Peyer's patch (tissue), 4 donors: Measurements from ENCODE around the gene UNC93A.
"Not testable (repeated sequence)": the region's sequence is repeated elsewhere in the genome, so short reads cannot be mapped to it uniquely, and the experiment has no call there.

ENCODE experiments used
- POLR2A ChIP-seq, 2 donors: fragments of 450-650 bp; IDR thresholded peaks; one replicate each; pipeline ENCODE4 v1.5.1; 2017; ENCODE audit warnings: antibody characterized with exemption in 2 of 2, mild to moderate bottlenecking in 2 of 2, moderate library complexity in 2 of 2
- TF ChIP-seq, protein P1 (sequence below), 6 experiments: fragments of 450-650 bp in 4 of 6; fragments of 200-600 bp in 2 of 6; sonication (generic) in 1 of 6; IDR thresholded peaks; one replicate each; pipeline ENCODE4 v1.5.1; 2017 to 2019; ENCODE audit warnings: antibody characterized with exemption in 6 of 6, mild to moderate bottlenecking in 3 of 6, moderate library complexity in 1 of 6

DNA sequence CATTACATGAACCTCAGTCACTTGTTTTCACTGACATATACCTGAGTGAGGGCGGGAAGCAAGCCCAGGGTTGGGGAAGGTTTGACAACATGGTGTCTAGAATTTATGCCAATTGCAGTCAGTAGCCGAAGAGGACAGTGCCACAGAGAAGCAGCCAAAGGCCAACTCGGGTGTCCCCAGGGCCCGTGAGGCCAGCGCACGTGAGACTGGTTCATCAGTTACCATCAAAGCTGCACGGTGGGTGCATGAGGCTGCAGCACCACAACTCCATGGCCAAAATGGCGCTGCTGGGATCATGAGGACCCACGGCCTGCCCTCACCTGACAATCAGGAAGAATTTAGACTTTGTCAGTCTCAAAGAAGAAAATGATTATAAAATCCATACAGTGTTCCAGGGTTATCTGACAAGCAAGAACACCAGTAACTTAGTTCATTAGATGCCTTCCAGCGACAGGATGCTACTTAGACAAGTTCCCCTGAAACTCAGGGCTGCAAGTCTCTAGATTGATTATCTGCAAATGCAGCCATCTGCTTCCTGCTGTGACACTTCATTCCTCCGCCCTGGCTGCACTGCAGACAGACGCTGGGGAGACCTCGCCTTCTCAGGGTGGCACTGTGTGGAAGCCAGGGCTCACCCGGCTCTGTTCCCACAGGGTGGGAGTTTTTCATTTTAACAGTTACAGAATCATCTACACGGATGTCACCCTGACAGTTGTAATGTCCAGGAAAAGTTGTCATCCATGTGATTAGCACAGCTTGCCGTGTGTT lies 12.8 kb upstream of the UNC93A start:
- TF ChIP-seq, protein P1, sequence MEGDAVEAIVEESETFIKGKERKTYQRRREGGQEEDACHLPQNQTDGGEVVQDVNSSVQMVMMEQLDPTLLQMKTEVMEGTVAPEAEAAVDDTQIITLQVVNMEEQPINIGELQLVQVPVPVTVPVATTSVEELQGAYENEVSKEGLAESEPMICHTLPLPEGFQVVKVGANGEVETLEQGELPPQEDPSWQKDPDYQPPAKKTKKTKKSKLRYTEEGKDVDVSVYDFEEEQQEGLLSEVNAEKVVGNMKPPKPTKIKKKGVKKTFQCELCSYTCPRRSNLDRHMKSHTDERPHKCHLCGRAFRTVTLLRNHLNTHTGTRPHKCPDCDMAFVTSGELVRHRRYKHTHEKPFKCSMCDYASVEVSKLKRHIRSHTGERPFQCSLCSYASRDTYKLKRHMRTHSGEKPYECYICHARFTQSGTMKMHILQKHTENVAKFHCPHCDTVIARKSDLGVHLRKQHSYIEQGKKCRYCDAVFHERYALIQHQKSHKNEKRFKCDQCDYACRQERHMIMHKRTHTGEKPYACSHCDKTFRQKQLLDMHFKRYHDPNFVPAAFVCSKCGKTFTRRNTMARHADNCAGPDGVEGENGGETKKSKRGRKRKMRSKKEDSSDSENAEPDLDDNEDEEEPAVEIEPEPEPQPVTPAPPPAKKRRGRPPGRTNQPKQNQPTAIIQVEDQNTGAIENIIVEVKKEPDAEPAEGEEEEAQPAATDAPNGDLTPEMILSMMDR (IDR thresholded peaks at IDR 0.05), result not testable (repeated sequence)
- not testable (repeated sequence) for TF ChIP-seq POLR2A (IDR thresholded peaks at IDR 0.05)
